Measurements from ENCODE around the gene CCDC85B. TPM values are rescaled to one million over a fixed set of nuclear protein-coding genes. Genes with fewer than 3 reads are reported as not detected.

CCDC85B gene
- total and polyA plus RNA-seq, 2 of the 8 experiments (the other 6 are each of a cell fraction or from before 2014, with no cell fraction given) = 19.8 to 30.8 TPM

DNA sequence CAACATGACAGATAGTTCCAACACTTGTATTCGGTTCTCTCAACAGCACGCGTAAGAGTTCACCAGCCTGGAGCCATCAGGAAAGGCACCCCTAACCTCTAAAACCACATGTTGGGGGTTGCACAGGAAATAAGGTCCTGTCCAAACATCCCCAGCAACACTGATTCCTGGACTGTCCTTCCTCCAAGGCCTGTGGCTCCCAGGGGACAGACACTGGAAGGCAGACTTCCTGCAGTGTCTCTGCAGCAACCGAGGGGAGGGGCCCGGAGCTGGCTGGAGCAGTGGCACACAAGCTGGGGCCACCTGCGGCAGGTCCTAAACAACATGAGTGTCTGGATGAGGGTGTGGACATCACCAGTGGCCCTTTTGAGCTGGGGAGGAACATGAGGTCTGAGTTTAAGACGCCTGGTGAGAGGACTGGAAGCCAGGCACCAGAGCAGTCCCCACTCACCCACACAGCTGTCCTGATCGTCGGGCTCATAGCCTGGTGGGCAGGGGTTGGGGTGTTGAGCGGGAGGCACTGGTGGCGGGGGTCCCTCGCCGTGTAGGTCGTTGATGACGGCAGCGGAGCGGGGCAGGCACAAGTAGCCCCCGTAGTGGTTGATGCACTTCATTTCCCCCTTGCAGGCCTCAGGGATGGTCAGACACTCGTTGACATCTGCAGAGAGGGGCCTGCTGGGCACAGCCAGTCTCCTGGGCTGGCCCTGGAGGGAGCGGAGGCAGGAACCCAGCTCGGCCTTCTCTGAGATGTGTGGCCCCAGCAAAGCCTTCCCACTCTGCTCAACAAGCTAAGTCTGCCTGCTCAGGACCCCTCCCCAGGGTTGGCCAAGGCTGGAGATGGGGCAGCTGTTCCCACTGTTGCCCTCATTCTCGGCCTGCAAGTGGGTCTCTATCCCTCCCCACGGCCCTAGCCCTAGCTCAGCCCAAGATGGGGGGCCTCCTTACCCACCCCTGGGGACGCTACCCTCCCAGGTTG lies 19.5 kb upstream of the CCDC85B start (continued):
- TF ChIP-seq, protein P1, sequence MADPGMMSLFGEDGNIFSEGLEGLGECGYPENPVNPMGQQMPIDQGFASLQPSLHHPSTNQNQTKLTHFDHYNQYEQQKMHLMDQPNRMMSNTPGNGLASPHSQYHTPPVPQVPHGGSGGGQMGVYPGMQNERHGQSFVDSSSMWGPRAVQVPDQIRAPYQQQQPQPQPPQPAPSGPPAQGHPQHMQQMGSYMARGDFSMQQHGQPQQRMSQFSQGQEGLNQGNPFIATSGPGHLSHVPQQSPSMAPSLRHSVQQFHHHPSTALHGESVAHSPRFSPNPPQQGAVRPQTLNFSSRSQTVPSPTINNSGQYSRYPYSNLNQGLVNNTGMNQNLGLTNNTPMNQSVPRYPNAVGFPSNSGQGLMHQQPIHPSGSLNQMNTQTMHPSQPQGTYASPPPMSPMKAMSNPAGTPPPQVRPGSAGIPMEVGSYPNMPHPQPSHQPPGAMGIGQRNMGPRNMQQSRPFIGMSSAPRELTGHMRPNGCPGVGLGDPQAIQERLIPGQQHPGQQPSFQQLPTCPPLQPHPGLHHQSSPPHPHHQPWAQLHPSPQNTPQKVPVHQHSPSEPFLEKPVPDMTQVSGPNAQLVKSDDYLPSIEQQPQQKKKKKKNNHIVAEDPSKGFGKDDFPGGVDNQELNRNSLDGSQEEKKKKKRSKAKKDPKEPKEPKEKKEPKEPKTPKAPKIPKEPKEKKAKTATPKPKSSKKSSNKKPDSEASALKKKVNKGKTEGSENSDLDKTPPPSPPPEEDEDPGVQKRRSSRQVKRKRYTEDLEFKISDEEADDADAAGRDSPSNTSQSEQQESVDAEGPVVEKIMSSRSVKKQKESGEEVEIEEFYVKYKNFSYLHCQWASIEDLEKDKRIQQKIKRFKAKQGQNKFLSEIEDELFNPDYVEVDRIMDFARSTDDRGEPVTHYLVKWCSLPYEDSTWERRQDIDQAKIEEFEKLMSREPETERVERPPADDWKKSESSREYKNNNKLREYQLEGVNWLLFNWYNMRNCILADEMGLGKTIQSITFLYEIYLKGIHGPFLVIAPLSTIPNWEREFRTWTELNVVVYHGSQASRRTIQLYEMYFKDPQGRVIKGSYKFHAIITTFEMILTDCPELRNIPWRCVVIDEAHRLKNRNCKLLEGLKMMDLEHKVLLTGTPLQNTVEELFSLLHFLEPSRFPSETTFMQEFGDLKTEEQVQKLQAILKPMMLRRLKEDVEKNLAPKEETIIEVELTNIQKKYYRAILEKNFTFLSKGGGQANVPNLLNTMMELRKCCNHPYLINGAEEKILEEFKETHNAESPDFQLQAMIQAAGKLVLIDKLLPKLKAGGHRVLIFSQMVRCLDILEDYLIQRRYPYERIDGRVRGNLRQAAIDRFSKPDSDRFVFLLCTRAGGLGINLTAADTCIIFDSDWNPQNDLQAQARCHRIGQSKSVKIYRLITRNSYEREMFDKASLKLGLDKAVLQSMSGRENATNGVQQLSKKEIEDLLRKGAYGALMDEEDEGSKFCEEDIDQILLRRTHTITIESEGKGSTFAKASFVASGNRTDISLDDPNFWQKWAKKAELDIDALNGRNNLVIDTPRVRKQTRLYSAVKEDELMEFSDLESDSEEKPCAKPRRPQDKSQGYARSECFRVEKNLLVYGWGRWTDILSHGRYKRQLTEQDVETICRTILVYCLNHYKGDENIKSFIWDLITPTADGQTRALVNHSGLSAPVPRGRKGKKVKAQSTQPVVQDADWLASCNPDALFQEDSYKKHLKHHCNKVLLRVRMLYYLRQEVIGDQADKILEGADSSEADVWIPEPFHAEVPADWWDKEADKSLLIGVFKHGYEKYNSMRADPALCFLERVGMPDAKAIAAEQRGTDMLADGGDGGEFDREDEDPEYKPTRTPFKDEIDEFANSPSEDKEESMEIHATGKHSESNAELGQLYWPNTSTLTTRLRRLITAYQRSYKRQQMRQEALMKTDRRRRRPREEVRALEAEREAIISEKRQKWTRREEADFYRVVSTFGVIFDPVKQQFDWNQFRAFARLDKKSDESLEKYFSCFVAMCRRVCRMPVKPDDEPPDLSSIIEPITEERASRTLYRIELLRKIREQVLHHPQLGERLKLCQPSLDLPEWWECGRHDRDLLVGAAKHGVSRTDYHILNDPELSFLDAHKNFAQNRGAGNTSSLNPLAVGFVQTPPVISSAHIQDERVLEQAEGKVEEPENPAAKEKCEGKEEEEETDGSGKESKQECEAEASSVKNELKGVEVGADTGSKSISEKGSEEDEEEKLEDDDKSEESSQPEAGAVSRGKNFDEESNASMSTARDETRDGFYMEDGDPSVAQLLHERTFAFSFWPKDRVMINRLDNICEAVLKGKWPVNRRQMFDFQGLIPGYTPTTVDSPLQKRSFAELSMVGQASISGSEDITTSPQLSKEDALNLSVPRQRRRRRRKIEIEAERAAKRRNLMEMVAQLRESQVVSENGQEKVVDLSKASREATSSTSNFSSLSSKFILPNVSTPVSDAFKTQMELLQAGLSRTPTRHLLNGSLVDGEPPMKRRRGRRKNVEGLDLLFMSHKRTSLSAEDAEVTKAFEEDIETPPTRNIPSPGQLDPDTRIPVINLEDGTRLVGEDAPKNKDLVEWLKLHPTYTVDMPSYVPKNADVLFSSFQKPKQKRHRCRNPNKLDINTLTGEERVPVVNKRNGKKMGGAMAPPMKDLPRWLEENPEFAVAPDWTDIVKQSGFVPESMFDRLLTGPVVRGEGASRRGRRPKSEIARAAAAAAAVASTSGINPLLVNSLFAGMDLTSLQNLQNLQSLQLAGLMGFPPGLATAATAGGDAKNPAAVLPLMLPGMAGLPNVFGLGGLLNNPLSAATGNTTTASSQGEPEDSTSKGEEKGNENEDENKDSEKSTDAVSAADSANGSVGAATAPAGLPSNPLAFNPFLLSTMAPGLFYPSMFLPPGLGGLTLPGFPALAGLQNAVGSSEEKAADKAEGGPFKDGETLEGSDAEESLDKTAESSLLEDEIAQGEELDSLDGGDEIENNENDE (IDR thresholded peaks at IDR 0.05; ENCODE audit: insufficient replicate concordance, low read length) = no peak
- TF ChIP-seq BCL11A (IDR thresholded peaks at IDR 0.05; ENCODE audit: low read depth in 2 of 2, low read length in 2 of 2) (no peak), SP1 (IDR thresholded peaks at IDR 0.05; ENCODE audit: low read depth, low read length) (no peak), HDAC6 (IDR thresholded peaks at IDR 0.05; ENCODE audit: low read depth, low read length) (no peak), TAF7 (optimal IDR thresholded peaks at IDR 0.05; ENCODE audit: borderline replicate concordance, low read depth, low read length) (no peak), FOSL1 (IDR thresholded peaks at IDR 0.05; ENCODE audit: insufficient read depth, low read depth, low read length) (no peak), SUZ12 (IDR thresholded peaks at IDR 0.05; ENCODE audit: low read length) (no peak), CEBPB (IDR thresholded peaks at IDR 0.05; ENCODE audit: low read depth, low read length) (no peak), EP300 (IDR thresholded peaks at IDR 0.05; ENCODE audit: borderline replicate concordance in 1 of 2, low read depth in 2 of 2, low read length in 2 of 2) (no peak)

All from H1 (cell line).